Right ventricle myocardium inferior (tissue), 1 donor: ENCODE measurements around the gene CTSZ. TPM values are rescaled to one million over a fixed set of nuclear protein-coding genes. Genes with fewer than 3 reads are reported as not detected.
"Not testable (repeated sequence)": the region's sequence is repeated elsewhere in the genome, so short reads cannot be mapped to it uniquely, and the experiment has no call there.

ENCODE experiments used
- ATAC-seq: fragments of 200-7000 bp; cut with Tn5 transposase; one replicate; pipeline ENCODE4 v1.9.1; 2020; ENCODE audit warnings: mild to moderate bottlenecking, moderate library complexity
- DNase-seq: peaks from one replicate; pipeline ENCODE4 v3.0.0; 2021; ENCODE audit errors: missing footprints
- intact Hi-C: fragments of 100-400 bp; cut with DNase I; formaldehyde crosslinking; loops from one replicate; pipeline ENCODE4 v1.11.0; 2022
- long read RNA-seq: library from polyadenylated mRNA; unstranded; transcript quantifications from one replicate; pipeline ENCODE4 v2.0.0, GENCODE V29; 2021
- total RNA-seq: library from RNA; stranded (reverse); fragmentation: NEBNext Ultra II Directional; extraction: Animal tissue kit (Norgen Biotek cat#: 25700); gene quantifications from one replicate; pipeline ENCODE4 v1.2.1, GENCODE V29; 2021
- donor health status: DM: no; HTN: yes; CAD: no; lungs with severe emphysema.

CTSZ gene
- 138 TPM for total RNA-seq
- long read RNA-seq, partial matches to known transcripts: 0 of 2 reads
- long read RNA-seq, other reads (novel, unspliced or antisense): 1 of 2 reads

GRCh38 chr20:59006864-59007664 lies at the start of gene CTSZ:
Gene CTSZ, minus strand, starts transcription at chr20:59007254. Its CDS starts 126 bp downstream, at chr20:59007128.
- intact Hi-C loops: no loop called here
- DNase-seq: peak; percentile 89
- peak; percentile 89 for ATAC-seq

GRCh38 chr20:59055302-59055701 lies 48.2 kb upstream of the CTSZ start:
- intact Hi-C loops: no loop called here
- DNase-seq (no peak), ATAC-seq (no peak)

- intact Hi-C loops: no loop called here
- DNase-seq (peak; percentile 44), ATAC-seq (no peak)
These were observed 44.7 kb upstream of the CTSZ start for GRCh38 chr20:59051666-59052185.

GRCh38 chr20:59050437-59050836 lies 43.4 kb upstream of the CTSZ start:
- DNase-seq (no peak), ATAC-seq (no peak)
- intact Hi-C loops: no loop called here

GRCh38 chr20:59048681-59049030 lies 41.6 kb upstream of the CTSZ start:
- ATAC-seq (no peak), DNase-seq (no peak)
- intact Hi-C loops: no loop called here

GRCh38 chr20:59047938-59048680 lies 41.1 kb upstream of the CTSZ start:
- no peak for ATAC-seq
- DNase-seq: no peak
- intact Hi-C loops: no loop called here

- DNase-seq (no peak), ATAC-seq (no peak)
- intact Hi-C loops: no loop called here
These were observed 39.8 kb upstream of the CTSZ start for GRCh38 chr20:59046862-59047261.

- intact Hi-C loops: no loop called here
- DNase-seq: peak; percentile 61
- no peak for ATAC-seq
These were observed 37.7 kb upstream of the CTSZ start for GRCh38 chr20:59044796-59045195.

- no peak for DNase-seq
- no peak for ATAC-seq
- intact Hi-C loops: no loop called here
These were observed 37.2 kb upstream of the CTSZ start for GRCh38 chr20:59044295-59044694.

GRCh38 chr20:59043698-59044097 lies 36.6 kb upstream of the CTSZ start:
- no peak for ATAC-seq
- intact Hi-C loops: no loop called here
- no peak for DNase-seq

GRCh38 chr20:59042796-59043631 lies 36.0 kb upstream of the CTSZ start:
- peak; percentile 97 for DNase-seq
- intact Hi-C loops: no loop called here

GRCh38 chr20:59042151-59042795 lies 35.2 kb upstream of the CTSZ start, which contains the start of gene PRELID3B:
Gene PRELID3B, minus strand, starts transcription at chr20:59042786. Its CDS starts 56 bp downstream, at chr20:59042730.
- DNase-seq (no peak), ATAC-seq (peak; percentile 38)
- intact Hi-C loops: no loop called here

More at GRCh38 chr20:59042796-59043631, 36.0 kb upstream of the CTSZ start:
- peak; percentile 99 for ATAC-seq

- DNase-seq, ATAC-seq, intact Hi-C loops: not testable (repeated sequence)
These were observed 34.4 kb upstream of the CTSZ start for GRCh38 chr20:59041487-59041886.

- intact Hi-C loops: no loop called here
- DNase-seq (no peak), ATAC-seq (no peak)
These were observed 33.6 kb upstream of the CTSZ start for GRCh38 chr20:59040667-59041066.

- intact Hi-C loops: no loop called here
- DNase-seq: no peak
- no peak for ATAC-seq
These were observed 32.2 kb upstream of the CTSZ start for GRCh38 chr20:59039233-59039632.

GRCh38 chr20:59037386-59037785 lies 30.3 kb upstream of the CTSZ start:
- intact Hi-C loops: no loop called here
- ATAC-seq (no peak), DNase-seq (no peak)

GRCh38 chr20:59035381-59035780 lies 28.3 kb upstream of the CTSZ start:
- DNase-seq (no peak), ATAC-seq (no peak)
- intact Hi-C loops: no loop called here

- intact Hi-C loops: loop anchor here (2.0 kb wide), 1 partner anchor 143 kb away; no protein-coding TSS in a partner anchor
- ATAC-seq (no peak), DNase-seq (no peak)
These were observed 26.6 kb upstream of the CTSZ start for GRCh38 chr20:59033616-59034165.
